GM23248 (cell line): Measurements from ENCODE around the gene SLC4A2.

ENCODE experiments used
- EZH2 ChIP-seq: fragments of 200-600 bp; sonication (generic); IDR thresholded peaks from 2 replicates; pipeline ENCODE4 v1.6.1; 2018; ENCODE audit warnings: antibody characterized with exemption, mild to moderate bottlenecking; ENCODE audit not compliant: insufficient read depth, poor library complexity, severe bottlenecking
- EZH2phosphoT487 ChIP-seq: fragments of 200-600 bp; sonication (generic); IDR thresholded peaks from 2 replicates; pipeline ENCODE4 v1.6.1; 2018; ENCODE audit warnings: antibody characterized with exemption, moderate library complexity, mild to moderate bottlenecking, low read depth; ENCODE audit not compliant: insufficient read depth

DNA sequence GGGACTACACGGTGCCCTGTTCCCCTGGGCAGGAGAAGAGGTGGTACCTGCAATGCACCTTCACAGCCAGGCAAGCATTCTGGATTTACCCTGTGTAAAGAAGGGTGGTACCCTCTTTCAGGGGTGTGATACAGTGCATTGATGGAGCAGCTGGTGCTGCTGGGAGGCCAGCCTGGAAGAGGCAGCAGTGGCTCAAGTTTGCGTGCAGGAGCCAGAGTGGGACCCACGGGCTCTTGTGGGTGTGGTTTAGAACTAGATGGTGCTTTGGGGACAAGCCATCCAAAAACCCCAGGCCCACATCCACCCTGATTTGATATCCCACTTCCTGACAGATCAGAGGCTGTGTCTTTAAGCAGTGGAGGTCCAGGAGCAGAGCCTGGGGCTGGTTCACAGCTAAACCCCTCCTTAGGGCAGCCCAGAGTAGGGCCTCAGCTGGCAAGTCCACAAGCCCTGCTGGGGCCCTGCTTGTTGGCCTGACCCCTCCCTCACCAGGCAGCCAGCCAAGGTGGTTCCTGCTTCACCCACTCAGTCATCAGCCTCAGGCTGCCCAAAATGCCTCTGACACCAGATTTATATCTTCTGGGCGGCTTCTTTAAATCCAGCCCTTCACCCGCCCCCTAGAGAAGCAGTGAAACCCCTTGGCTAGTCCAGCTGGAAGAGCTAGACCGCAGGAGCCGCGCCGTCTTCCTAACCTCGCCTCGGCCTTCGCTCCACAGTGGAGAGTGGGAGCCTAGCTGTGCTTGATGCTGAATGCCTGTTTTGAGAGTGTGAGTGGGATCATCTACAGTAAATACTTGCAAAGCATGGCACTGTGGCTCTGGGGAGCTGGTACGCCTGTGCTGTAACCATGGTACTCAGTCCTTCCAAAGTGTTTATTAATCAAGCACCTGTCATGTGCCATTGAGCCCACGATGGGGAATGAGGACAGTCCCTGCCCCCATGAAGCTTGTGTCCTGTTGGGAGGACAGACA is 12.5 kb upstream of the SLC4A2 start:
- TF ChIP-seq EZH2 (no peak), EZH2phosphoT487 (no peak)
